ENCODE results near the gene MYMX. TPM values are rescaled to one million over a fixed set of nuclear protein-coding genes. Genes with fewer than 3 reads are reported as not detected.

The MYMX gene
- total and polyA plus RNA-seq, 2 of the 13 experiments (the other 11 are each of a cell fraction or from before 2014, with no cell fraction given): not detected

- TF ChIP-seq ZBTB2 (CRISPR knock-in tag; IDR thresholded peaks at IDR 0.05; ENCODE audit: low read depth): no peak
- TF ChIP-seq ZBTB21 (CRISPR knock-in tag; IDR thresholded peaks at IDR 0.05): no peak
- no peak for TF ChIP-seq POLR2AphosphoS2 (IDR thresholded peaks at IDR 0.05; ENCODE audit: low read depth, low read length)
- 0 out of 2 replicates have a peak, but pooled peaks have one; percentile 58 for TF ChIP-seq ZNF703 (CRISPR knock-in tag; IDR thresholded peaks at IDR 0.05; ENCODE audit: borderline replicate concordance)
- no peak for TF ChIP-seq POLR2AphosphoS5 (IDR thresholded peaks at IDR 0.05; ENCODE audit: low read depth, low read length)
- TF ChIP-seq ATF3 (CRISPR knock-in tag; IDR thresholded peaks at IDR 0.05): no peak
- no peak for TF ChIP-seq RBAK (CRISPR knock-in tag; IDR thresholded peaks at IDR 0.05)
- TF ChIP-seq SKIL (CRISPR knock-in tag; IDR thresholded peaks at IDR 0.05; ENCODE audit: borderline replicate concordance): no peak
- TF ChIP-seq ZBTB10 (CRISPR knock-in tag; IDR thresholded peaks at IDR 0.05; ENCODE audit: borderline replicate concordance): no peak; the same call in 1 of the 2 replicates
- TF ChIP-seq ZNF7 (CRISPR knock-in tag; IDR thresholded peaks at IDR 0.05): no peak
- TF ChIP-seq RFX5 (IDR thresholded peaks at IDR 0.05; ENCODE audit: low read depth, low read length): no peak
- peak; percentile 20 for TF ChIP-seq IKZF4 (CRISPR knock-in tag; IDR thresholded peaks at IDR 0.05; ENCODE audit: borderline replicate concordance, low read depth, not compliant biosample characterization)
- TF ChIP-seq RFXAP (CRISPR knock-in tag; IDR thresholded peaks at IDR 0.05; ENCODE audit: borderline replicate concordance): no peak
- peak; percentile 98 for TF ChIP-seq ZBTB26 (CRISPR knock-in tag; IDR thresholded peaks at IDR 0.05; ENCODE audit: borderline replicate concordance)
- TF ChIP-seq HDAC2 (CRISPR knock-in tag; IDR thresholded peaks at IDR 0.05): no peak; the same call in 1 of the 2 replicates
- TF ChIP-seq ZBTB7A (CRISPR knock-in tag; IDR thresholded peaks at IDR 0.05): no peak
- TF ChIP-seq ZNF550 (CRISPR knock-in tag; IDR thresholded peaks at IDR 0.05; ENCODE audit: borderline replicate concordance): no peak
- TF ChIP-seq RARA (CRISPR knock-in tag; IDR thresholded peaks at IDR 0.05): no peak
- no peak for TF ChIP-seq ZEB1 (IDR thresholded peaks at IDR 0.05; ENCODE audit: insufficient replicate concordance, low read depth)
- TF ChIP-seq ZSCAN31 (CRISPR knock-in tag; IDR thresholded peaks at IDR 0.05; ENCODE audit: low read depth): no peak
Observed at GRCh38 chr6:44247338-44248302, 30.9 kb downstream of the MYMX start (continued).
